Right renal cortex interstitium (tissue), 3 donors: ENCODE data around the gene C2CD2. TPM values are rescaled to one million over a fixed set of nuclear protein-coding genes. Genes with fewer than 3 reads are reported as not detected.
"Not testable (repeated sequence)": the region's sequence is repeated elsewhere in the genome, so short reads cannot be mapped to it uniquely, and the experiment has no call there.

ENCODE experiments used
- DNase-seq, 3 donors: peaks; one replicate each; pipeline ENCODE4 v3.0.0-alpha.2; 2013; ENCODE audit warnings: low read depth in 3 of 3, low spot score in 2 of 3
- polyA plus RNA-seq, 3 donors: library from polyadenylated mRNA; unstranded; fragments of 120-200 nt; gene quantifications; one replicate each; pipeline ENCODE4 v1.2.1, GENCODE V29; 2013; ENCODE audit not compliant: insufficient read length in 3 of 3

The C2CD2 gene
- polyA plus RNA-seq, 3 donors = 13.4 to 13.9 (median 13.9) TPM

GRCh38 chr21:41958886-41959563 lies 5.2 kb upstream of the C2CD2 start:
- DNase-seq = no peak

- DNase-seq = peak in 1 of 3 donors; percentile 58
These were observed 4.4 kb upstream of the C2CD2 start for GRCh38 chr21:41957991-41958766.

DNA sequence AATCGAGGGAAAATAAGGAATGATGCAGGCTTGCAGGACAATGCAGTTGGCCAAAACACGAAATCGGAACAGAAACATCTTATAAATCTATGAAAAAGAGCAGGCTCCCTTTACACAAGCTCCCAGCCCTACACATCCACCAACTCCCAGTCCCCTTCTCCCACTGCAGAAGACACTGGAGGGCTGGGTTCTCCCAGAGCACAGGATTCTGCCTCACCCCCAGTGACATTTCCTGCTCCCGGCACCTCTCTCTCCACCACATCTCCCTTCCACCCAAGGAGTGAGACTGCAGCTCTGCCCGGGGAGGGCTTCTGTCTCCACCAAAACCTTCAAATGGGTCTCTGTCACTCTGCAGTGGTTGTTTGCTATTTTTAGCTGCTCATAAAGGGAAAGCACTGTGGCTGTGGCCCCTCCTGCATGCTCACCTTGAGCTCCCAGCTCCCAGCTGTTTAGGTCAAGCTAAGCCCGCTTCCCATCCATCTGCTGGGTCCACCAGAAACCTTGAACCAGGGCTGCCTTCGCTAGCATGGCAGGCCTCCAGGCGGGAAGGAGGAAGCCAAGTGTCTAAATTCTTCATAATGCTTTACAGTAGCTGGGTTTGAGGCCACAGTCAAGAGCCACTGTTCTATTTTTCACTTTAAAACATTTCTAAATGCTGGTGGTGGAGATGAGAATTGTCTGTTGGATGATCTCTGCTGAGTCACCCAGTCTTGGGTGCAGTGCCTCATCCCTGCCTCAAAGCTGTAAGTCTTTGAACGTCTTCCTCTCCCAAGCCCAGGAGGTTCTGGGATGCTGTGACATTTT lies 3.3 kb upstream of the C2CD2 start:
- DNase-seq = no peak

- DNase-seq = no peak
These were observed 1.7 kb upstream of the C2CD2 start for GRCh38 chr21:41955516-41955915.

DNA sequence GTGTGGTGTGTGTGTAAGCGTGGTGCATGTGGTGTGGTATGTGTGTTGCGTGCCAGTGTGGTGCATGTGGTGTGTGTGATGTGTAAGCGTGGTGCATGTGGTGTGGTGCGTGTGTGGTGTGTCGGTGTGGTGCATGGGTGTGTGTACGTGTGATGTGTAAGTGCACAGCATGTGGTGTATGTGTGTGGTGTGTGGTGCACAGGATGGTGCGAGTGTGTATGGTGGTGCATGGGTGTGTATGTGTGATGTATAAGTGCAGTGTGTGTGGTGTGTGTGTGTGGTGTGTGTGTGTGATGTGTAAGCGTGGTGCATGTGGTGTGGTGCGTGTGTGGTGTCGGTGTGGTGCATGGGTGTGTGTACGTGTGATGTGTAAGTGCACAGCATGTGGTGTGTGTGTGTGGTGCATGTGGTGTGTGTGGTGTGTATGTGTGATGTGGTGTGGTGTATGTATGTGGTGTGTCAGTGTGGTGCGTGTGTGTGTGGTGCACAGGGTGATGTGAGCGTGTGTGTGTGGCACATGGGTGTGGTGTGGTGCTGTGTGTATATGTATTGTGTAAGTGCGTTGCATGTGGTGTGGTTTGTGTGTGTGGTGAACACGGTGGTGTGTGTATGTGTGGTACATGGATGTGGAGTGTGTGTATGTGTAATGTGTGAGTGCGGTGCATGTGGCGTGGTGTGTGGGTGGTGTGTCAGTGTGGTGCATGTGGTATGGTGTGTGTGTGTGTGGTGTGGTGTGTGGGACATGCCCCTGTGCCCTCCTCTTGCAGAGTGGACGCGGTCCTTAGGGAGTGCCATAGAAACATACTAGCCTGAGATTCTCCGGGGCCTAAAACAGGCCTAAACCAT lies 1.1 kb upstream of the C2CD2 start:
- DNase-seq = no peak

DNA sequence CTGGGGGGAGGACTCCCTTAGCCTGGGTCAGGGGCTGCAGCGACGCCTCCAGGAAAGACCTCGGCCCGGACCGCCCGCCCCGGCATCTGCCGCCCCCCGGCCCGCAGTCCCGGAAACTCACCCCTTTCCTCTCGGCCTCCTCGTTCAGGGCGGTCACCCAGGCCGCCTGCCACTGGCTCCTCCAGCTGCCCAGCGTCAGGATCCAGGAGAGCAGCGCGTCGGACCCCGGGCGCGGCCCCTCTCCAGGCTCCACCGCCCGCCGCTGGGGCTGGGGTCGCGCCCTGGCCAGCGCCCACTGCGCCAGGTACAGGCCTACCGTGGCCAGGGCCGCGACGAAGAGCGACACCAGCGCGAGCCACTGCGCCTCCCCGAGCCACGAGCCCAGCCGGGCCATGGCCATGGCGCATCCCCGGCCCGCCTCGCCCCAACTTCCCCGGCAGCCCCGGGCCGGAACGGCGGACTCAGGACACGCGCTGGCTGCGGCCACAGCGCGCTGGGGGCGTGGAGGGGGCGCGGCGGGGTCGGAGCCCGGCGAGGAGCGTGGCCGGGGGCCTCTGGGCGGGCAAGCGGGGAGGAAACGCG lies 478 bp downstream of the C2CD2 start:
- no peak for DNase-seq

DNA sequence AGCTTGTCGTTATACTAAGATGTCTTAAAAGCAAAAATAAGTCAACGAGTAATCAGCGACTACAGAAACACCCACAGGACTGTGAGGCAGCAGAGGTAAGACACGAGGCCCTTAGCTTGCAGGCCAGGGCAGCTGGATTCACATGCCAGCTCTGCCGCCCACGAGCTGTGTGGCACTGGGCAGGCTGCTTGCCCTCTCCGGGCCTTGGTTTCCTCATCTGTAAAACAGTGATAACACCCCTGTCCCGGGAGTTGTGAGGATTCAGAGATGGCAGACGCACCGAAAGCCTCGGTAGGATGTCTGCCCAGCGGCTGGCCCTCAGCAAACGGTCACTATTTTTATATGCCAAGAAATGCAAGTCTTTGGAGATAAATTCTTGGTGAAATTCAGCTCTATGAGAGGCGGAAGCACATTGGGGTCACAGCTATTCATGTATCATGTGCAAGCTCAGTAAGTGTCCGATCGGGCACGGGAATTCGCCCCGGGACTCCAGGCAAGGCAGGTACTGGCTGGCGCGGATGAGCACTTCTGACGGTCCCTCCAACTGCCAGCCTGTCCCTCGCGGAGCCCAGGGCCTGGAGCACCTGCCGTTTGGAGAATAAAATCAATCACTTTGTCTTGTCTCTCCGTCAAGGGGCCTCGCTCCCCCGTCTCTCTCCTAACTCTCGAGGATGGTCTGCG lies 1.1 kb downstream of the C2CD2 start:
- DNase-seq = no peak

GRCh38 chr21:41951876-41952567 lies 1.8 kb downstream of the C2CD2 start:
- DNase-seq = no peak

- DNase-seq = no peak
These were observed 2.9 kb downstream of the C2CD2 start for GRCh38 chr21:41950941-41951351.

- not testable (repeated sequence) for DNase-seq
These were observed 4.2 kb downstream of the C2CD2 start for GRCh38 chr21:41949631-41950030.

DNA sequence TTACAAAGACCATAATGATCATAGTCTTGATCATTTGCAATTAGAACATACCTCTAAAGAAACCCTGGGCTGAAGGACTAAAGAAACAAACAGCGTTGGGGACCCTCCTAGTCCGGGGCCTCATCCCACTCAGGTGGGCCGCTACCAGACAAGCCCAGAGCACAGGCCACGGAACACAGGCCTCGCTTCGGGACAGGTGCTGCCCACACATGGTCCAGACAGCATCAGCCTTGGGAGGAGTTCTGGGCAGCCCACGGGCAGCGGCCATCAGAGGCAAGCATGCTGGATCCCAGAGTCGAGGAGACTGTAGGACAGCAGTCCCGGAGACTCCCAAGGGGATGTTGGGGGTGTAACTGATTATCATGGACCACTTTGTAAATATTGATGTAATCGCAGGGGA lies 4.9 kb downstream of the C2CD2 start:
- DNase-seq = no peak

GRCh38 chr21:41948078-41948895 lies 5.5 kb downstream of the C2CD2 start:
- no peak for DNase-seq

- DNase-seq = no peak
These were observed 7.8 kb downstream of the C2CD2 start for GRCh38 chr21:41945982-41946381.

DNA sequence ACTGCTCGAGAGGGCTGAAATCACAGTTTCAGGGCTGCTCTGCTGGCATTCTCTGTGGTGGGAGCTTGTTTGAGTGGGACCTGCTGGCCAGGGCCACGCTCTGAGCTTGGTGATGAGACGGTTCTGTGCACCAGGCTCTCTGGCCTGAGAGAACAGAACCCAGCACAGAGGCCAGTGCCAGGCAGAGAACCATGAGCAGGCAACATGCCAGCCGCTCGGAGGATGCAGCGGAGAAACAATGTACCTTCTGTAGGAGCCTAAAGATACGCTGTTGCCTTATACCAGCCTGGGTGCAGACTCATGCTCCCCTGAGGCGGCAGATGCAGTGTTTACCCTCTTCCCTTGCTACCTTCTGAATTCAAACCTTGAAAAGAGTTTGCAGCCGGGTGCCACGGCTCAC lies 10.0 kb downstream of the C2CD2 start:
- no peak for DNase-seq

DNA sequence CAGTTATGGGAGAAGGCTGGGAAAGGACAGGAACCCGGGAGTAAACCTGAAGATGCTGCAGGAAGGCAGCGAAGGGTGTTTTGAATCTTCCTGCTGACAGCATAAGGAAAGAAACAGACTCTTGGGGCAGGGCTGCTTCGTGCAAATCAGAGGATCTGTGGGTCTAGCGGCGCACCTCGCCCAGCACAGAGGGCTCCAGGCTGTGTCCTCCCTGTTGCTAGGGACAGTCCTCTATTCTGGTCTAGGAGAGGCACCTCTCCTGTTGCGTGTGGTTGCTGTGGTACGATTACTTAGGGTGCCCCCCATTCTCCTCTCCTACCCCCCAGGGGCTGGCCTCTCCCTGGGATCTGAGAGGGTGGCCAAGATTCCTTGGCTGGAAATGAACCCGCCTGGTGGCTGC lies 11.4 kb downstream of the C2CD2 start:
- DNase-seq = no peak

GRCh38 chr21:41941941-41942340 lies 11.9 kb downstream of the C2CD2 start:
- no peak for DNase-seq

DNA sequence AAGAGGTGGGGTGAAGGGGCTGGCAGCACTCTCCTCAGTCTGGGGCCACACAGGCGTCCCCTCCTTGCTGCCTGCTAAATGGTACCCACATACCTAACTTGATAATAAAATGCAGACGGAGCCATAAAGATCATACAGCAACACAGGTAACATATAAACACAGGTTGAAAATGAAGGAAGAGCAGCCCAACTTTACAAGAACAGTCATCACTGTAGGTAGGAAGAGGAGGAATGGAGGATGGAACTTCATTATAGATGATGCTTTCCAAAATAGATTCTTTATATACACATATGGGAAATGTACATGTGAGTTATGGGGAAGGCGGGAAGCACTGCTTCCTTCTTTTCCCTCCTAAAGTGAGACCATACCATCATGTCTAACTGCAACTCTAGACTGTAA lies 13.4 kb downstream of the C2CD2 start:
- no peak for DNase-seq

DNA sequence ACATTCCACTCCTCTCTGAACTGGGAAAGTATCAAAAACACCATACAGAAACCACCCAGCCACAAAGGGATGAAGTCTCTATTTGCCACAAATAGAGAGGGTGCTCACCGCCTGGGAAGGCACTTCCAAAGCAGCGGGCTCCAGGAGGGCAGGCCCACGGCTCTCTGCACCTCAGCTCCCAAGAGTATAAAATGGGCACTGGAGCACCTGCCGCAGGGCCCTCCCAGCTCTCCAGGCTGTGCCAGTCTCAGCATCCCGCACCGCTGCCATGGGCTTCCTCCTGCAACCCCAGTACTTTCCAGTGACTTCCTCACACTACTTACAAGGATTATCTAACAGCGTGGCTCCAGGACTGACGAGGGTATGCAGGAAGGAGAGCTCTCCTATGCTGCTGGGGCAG lies 14.4 kb downstream of the C2CD2 start:
- DNase-seq = no peak
